Measurements from ENCODE around the gene REM1.

Gene REM1

DNA sequence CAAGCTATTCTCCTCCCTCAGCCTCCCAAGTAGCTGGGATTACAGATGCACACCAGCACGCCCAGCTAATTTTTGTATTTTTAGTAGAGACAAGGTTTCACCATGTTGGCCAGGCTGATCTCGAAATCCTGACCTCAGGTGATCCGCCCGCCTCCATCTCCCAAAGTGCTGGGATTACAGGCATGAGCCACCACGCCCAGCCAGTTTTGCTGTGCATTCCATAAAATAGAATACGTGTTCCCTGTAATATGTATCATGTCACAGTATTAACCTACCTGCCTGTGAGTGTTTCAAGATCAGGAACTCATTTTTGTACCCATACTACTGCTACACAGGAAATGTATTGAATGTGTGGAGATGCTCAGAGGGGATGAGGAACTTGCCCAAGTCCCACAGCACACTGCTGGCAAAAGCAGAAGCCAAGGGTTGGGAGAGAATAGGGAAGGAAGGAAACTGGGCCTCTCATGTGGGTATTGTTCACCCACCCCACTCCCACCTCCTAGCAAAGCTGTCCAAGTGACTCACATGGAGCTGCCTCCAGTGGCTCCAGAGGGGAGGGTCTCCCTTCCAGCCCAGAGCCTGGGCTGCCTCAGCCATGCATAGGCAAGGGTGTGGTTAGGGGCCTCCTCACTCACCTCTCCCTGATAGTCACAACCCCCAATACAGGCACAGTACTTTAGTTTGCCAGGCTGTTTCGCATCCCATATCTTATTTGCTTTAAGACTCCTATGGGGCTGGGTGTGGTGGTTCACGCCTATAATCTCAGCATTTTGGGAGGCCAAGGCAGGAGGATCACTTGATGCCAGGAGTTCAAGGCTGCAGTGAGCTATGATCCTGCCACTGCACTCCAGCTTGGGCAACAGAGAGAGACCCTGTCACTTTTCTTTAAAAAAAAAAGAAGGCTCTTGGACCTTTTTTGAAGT, 48.5 kb downstream of the REM1 start:
- no peak for FAIRE-seq

DNA sequence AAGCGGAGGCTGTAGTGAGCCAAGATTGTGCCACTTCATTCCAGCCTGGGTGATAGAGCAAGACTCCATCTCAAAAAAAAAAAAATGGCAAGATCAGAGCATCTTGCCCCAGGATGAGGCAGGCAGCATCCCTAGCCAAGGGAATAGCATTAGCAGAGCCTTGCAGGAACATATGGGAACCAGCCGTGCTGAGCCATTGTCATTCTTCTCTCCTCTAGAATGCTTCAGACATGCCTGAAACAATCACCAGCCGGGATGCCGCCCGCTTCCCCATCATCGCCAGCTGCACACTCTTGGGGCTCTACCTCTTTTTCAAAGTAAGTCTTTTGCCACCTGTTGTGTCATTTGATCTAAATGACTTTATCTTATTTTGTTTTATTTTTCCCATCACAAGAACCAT, 52.2 kb downstream of the REM1 start:
- no peak for FAIRE-seq
